Stimulated activated CD4-positive, alpha-beta T cell treated with anti-CD3 and anti-CD28 coated beads, Interleukin-12 subunit alpha, Interleukin-12 subunit beta, amount 100 ng/mL, for 48 hours (primary cell): Measurements from ENCODE around the gene PPP2R5E.

Source experiments
- DNase-seq, 3 donors: peaks; one replicate each; pipeline ENCODE4 v3.0.0-alpha.2; 2020; ENCODE audit warnings: low read depth in 2 of 3, low spot score in 1 of 3

The PPP2R5E gene

GRCh38 chr14:63435838-63436237 lies 107.3 kb downstream of the PPP2R5E start:
- no peak for DNase-seq

GRCh38 chr14:63435204-63435603 lies 108.0 kb downstream of the PPP2R5E start:
- no peak for DNase-seq

GRCh38 chr14:63432888-63433552 lies 110.2 kb downstream of the PPP2R5E start:
- no peak for DNase-seq

- no peak for DNase-seq
Observed at GRCh38 chr14:63432228-63432627, 110.9 kb downstream of the PPP2R5E start.

GRCh38 chr14:63431466-63431865 lies 111.7 kb downstream of the PPP2R5E start:
- no peak for DNase-seq

- DNase-seq: no peak
Observed at GRCh38 chr14:63428486-63428885, 114.7 kb downstream of the PPP2R5E start.

- DNase-seq: no peak
Observed at GRCh38 chr14:63426838-63427352, 116.3 kb downstream of the PPP2R5E start.

- DNase-seq: no peak
Observed at GRCh38 chr14:63423889-63424288, 119.3 kb downstream of the PPP2R5E start.

- DNase-seq: no peak
Observed at GRCh38 chr14:63423381-63423780, 119.8 kb downstream of the PPP2R5E start.

GRCh38 chr14:63421919-63422318 lies 121.3 kb downstream of the PPP2R5E start:
- DNase-seq: no peak

- DNase-seq: no peak
Observed at GRCh38 chr14:63421226-63421625, 122.0 kb downstream of the PPP2R5E start.

GRCh38 chr14:63418020-63418419 lies 125.2 kb downstream of the PPP2R5E start:
- no peak for DNase-seq

- no peak for DNase-seq
Observed at GRCh38 chr14:63413009-63413408, 130.2 kb downstream of the PPP2R5E start.

- DNase-seq: no peak
Observed at GRCh38 chr14:63406333-63406732, 136.8 kb downstream of the PPP2R5E start.

- DNase-seq: no peak
Observed at GRCh38 chr14:63405715-63406114, 137.5 kb downstream of the PPP2R5E start.

GRCh38 chr14:63404906-63405305 lies 138.3 kb downstream of the PPP2R5E start:
- no peak for DNase-seq

- no peak for DNase-seq
Observed at GRCh38 chr14:63401646-63402045, 141.5 kb downstream of the PPP2R5E start.

GRCh38 chr14:63398952-63399351 lies 144.2 kb downstream of the PPP2R5E start:
- DNase-seq: no peak

GRCh38 chr14:63394841-63395240 lies 148.3 kb downstream of the PPP2R5E start:
- no peak for DNase-seq

- DNase-seq: no peak
Observed at GRCh38 chr14:63394432-63394831, 148.7 kb downstream of the PPP2R5E start.

- no peak for DNase-seq
Observed at GRCh38 chr14:63393012-63393411, 150.2 kb downstream of the PPP2R5E start.

GRCh38 chr14:63392236-63392635 lies 150.9 kb downstream of the PPP2R5E start:
- no peak for DNase-seq

GRCh38 chr14:63388766-63389431 lies 154.3 kb downstream of the PPP2R5E start:
- peak; percentile 30 to 52 (median 45) for DNase-seq
